GM18505 (cell line): ENCODE measurements around the gene ICA1.

Source experiments
- ATAC-seq: cut with Tn5 transposase; IDR thresholded peaks from one replicate; pipeline ENCODE4 v1.9.1; 2021; ENCODE audit not compliant: unreplicated experiment
- POLR2A ChIP-seq: IDR thresholded peaks from 4 replicates; pipeline ENCODE4 v1.6.1; 2011; ENCODE audit warnings: borderline replicate concordance; ENCODE audit not compliant: insufficient read depth, insufficient read length; ENCODE audit errors: extremely low read depth

Gene ICA1

GRCh38 chr7:8192897-8193296 is 69.1 kb downstream of the ICA1 start:
- TF ChIP-seq POLR2A = no peak
- ATAC-seq = no peak

- no peak for TF ChIP-seq POLR2A
- peak; percentile 86 for ATAC-seq
Observed at GRCh38 chr7:8190119-8190895, 71.7 kb downstream of the ICA1 start.

GRCh38 chr7:8189625-8190024 is 72.3 kb downstream of the ICA1 start:
- no peak for ATAC-seq
- TF ChIP-seq POLR2A = no peak

GRCh38 chr7:8185926-8186683 is 75.9 kb downstream of the ICA1 start:
- no peak for TF ChIP-seq POLR2A
- ATAC-seq = no peak

- TF ChIP-seq POLR2A = no peak
- no peak for ATAC-seq
Observed at GRCh38 chr7:8184221-8184620, 77.7 kb downstream of the ICA1 start.

- no peak for TF ChIP-seq POLR2A
- ATAC-seq = no peak
Observed at GRCh38 chr7:8179486-8179885, 82.5 kb downstream of the ICA1 start.

GRCh38 chr7:8178353-8178752 is 83.6 kb downstream of the ICA1 start:
- no peak for TF ChIP-seq POLR2A
- no peak for ATAC-seq

- peak; percentile 39 for ATAC-seq
- no peak for TF ChIP-seq POLR2A
Observed at GRCh38 chr7:8177109-8177933, 84.6 kb downstream of the ICA1 start.

GRCh38 chr7:8176370-8177081 is 85.4 kb downstream of the ICA1 start:
- TF ChIP-seq POLR2A = no peak
- ATAC-seq = peak; percentile 69

- peak; percentile 6 for TF ChIP-seq POLR2A
- no peak for ATAC-seq
Observed at GRCh38 chr7:8175929-8176369, 86.0 kb downstream of the ICA1 start.

- ATAC-seq = no peak
- no peak for TF ChIP-seq POLR2A
Observed at GRCh38 chr7:8172372-8173354, 89.3 kb downstream of the ICA1 start.

- TF ChIP-seq POLR2A = no peak
- no peak for ATAC-seq
Observed at GRCh38 chr7:8169171-8169570, 92.8 kb downstream of the ICA1 start.
